ENCODE results near the gene GOLGA6C. TPM values are rescaled to one million over a fixed set of nuclear protein-coding genes. Genes with fewer than 3 reads are reported as not detected.

GOLGA6C gene
- total and polyA plus RNA-seq, 9 of the 15 experiments (the other 6 are each of a cell fraction or from before 2014, with no cell fraction given) = not detected

GRCh38 chr15:75232252-75232813, 25.8 kb upstream of the GOLGA6C start (continued):
- no peak for TF ChIP-seq MLLT1 (IDR thresholded peaks at IDR 0.05)
- no peak for TF ChIP-seq THAP12 (CRISPR knock-in tag; IDR thresholded peaks at IDR 0.05)
- no peak for TF ChIP-seq CHD2 (IDR thresholded peaks at IDR 0.05; ENCODE audit: low read depth, low read length)
- no peak for TF ChIP-seq DLX4 (CRISPR knock-in tag; IDR thresholded peaks at IDR 0.05)
- no peak for TF ChIP-seq CHD1 (IDR thresholded peaks at IDR 0.05; ENCODE audit: low read length)
- no peak for TF ChIP-seq ZNF12 (CRISPR knock-in tag; IDR thresholded peaks at IDR 0.05)
- no peak for TF ChIP-seq POLR2A (conservative IDR thresholded peaks at IDR 0.05)
- no peak for TF ChIP-seq CXXC5 (CRISPR knock-in tag; IDR thresholded peaks at IDR 0.05)
- TF ChIP-seq RFX5 (IDR thresholded peaks at IDR 0.05; ENCODE audit: low read depth, low read length) = no peak
- TF ChIP-seq FOS (IDR thresholded peaks at IDR 0.05; ENCODE audit: extremely low read depth, insufficient read length) = no peak
- no peak for TF ChIP-seq POLR3G (IDR thresholded peaks at IDR 0.05; ENCODE audit: extremely low read depth, insufficient read length, insufficient replicate concordance)
- no peak for TF ChIP-seq MIER1 (IDR thresholded peaks at IDR 0.05; ENCODE audit: low read depth)
